Measurements from ENCODE around the gene CNGB1.
A peak's percentile ranks its signal among the peaks of the same experiment; 100 is the strongest.
"Not testable (repeated sequence)": the region's sequence is repeated elsewhere in the genome, so short reads cannot be mapped to it uniquely, and the experiment has no call there.

Gene CNGB1

DNA sequence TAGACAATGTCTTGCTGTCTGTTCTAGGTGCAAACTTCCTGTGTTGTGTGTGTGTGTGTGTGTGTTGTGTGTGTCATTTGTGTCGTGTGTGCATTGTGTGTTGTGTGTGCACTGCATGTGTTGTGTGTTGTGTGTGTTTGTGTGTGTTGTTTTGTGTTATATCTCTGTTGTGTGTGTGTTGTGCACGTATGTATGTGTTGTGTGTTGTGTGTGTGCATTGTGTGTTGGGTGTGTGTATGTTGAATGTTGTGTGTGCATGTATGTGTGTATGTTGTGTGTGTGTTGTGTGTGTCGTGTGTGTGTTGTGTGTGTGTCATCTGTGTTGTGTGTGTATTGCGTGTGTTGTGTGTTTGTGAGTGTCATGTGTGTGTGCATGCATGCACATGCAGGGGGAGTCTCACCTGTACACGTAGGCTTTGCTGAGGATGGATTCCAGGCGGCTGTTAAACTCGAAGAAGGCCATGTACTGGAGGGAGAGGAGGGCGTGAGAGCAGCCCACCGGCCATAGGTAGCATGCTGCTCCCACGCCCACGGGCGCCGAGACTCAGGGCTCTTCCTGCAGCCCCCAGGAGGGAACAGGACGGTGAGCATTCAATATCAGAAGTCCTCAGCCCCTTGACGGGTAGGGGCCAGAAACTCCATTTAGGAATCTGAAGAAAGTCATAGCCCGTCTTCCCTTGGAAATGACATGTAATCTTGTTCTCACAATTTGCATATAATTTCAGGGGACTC is 58.2 kb downstream of the CNGB1 start:
- DNase-seq (ENCODE audit: extremely low read depth in 1 of 2, low read depth in 1 of 2) = no peak

DNA sequence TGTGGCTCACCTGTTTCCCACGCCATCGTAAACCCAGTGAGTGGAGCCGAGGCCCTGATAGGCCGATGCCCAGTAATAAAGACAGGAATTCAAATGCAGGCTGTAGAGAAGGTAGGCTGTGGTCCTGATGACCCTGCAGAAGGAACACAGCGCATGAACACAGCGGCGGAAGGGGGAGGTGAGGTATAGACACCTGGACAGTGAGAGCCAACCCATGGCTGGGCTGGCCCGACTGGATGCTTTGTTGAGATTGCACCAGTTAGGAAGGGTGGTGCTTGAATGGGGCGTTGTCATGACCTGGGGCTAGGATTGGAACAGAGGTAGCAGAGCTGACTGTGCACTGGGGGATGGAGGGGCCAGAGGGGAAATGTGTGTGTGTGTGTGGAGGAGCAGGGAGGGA is 59.2 kb downstream of the CNGB1 start:
- DNase-seq (ENCODE audit: extremely low read depth in 1 of 2, low read depth in 1 of 2) = no peak

DNA sequence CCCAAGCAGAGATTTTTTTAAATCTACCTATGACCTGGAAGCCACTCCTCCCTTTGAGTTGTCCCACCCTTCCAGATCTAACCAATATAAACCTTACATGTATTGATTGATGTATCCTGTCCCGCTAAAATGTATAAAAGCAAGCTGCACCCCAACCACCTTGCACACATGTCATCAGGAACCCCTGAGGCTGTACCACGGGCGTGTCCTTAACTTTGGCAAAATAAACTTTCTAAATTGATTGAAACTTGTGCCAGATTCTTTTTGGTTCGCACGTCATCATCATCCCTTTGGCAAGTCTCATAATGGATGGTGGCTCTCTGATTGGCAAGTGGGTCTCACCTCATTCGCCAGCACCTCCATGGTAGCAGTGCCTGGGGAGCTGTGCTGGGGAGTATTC is 60.2 kb downstream of the CNGB1 start:
- DNase-seq (ENCODE audit: extremely low read depth in 1 of 2, low read depth in 1 of 2) = no peak

DNA sequence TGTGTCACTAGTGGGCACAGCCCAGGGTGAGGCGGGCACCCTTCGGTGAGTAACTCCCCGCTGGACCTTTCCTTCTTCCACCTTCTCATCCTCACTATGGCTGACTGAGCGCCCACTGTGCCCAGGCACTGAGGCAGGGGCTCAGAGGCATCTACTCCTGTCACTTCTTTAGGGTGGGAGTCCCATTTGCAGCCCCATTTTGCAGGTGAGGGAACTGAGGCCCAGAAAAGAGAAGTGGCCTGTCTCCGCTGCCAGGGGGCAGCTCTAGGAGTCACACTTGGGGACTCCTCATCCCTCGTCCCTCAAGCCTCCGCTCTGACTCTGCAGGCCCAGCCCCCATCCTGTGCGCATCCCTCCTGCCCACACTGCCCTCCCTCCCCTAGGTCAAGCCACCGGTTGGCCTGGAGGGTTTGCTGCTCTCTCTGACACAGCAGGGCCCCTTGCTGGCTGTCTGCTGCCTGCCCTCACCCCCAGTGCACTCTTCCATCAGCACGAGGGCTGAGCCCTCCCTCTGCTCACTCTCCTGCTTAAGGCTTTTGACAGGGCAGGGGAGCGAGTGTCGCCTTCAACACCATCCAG is 62.4 kb downstream of the CNGB1 start:
- DNase-seq (ENCODE audit: extremely low read depth in 1 of 2, low read depth in 1 of 2) = no peak

DNA sequence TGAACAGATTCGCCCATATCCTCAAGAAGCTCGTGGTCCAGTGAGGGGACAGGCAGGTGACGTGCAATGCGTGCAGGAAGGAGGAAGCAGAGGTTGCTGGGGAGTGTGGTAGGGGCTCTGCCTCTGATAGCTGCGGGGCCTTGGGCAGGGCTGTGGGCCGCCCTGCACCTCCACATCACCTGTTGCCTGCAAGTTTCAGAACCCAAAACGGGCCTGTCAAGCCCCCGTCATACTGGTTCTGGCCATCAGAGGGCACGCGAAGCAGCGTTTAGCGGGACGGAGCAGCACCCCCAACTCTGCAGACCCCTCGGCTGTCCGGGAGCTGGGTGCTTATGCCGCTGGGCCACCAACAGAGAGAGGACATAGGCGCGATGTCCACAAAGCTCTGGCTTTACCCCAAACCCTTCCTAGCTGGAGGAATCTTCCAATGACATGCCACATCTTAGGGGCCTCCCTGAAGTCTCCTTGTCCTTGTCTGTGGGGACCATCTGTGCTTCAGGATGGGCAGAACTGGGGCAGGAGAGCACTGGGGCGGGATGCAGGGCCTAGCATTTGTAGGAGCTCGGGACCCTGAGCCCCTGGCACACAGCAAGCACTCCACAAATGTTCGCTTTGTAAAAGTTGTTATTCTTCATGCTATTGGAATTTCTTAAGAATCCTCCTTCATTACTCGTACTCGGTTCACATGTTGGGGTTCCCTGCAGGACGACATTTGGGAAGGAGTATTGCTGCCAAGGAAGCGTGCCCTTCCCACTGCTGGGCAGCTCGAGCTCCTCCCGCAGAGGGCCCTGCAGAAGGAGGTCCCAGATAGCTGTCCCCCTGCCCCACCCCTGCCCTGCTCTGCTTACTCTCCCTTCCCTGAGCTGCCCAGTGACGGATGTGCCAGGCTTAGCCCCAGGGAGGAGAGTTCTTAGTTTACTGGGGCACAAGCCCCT is 64.3 kb downstream of the CNGB1 start:
- no peak for DNase-seq (ENCODE audit: extremely low read depth in 1 of 2, low read depth in 1 of 2)

DNA sequence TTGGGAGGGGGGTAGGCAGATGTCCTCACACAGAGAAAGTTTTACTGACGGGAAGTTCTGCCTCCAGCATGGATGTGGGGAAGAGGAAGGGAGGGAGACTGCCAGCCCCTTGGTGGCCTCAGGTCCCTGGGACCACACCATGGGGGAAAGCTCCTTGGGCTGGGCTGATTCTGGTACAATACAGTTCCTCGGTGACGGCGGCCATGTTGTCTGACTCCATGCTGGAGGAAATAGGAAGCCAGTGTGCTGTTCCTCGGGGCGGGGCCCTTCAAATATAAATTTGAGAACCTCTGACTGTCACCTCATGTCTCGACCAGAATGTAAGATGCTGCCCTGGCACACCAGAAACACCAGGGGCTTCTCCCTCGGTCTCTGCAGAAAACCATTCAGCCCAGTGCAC is 66.8 kb downstream of the CNGB1 start:
- DNase-seq (ENCODE audit: extremely low read depth in 1 of 2, low read depth in 1 of 2) = no peak

DNA sequence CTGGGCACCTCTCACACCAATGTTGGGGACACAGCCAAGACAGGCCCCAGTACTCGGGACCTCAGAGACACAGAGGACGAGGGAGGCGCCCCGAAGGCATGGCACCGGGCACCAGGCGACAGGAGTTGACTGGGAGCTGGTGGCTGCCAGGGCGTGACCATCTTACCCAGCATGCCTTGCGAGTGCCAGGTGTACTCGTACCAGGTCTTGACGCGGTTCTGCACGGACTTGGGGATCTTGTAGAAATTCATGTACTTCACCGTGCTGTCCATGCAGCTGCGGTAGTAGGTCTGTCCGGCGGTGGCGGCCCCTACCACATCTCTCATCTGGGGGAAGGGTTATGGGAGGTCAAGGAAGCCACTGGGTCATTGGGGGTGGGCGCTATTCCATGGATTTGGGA is 67.3 kb downstream of the CNGB1 start:
- no peak for DNase-seq (ENCODE audit: extremely low read depth in 1 of 2, low read depth in 1 of 2)

DNA sequence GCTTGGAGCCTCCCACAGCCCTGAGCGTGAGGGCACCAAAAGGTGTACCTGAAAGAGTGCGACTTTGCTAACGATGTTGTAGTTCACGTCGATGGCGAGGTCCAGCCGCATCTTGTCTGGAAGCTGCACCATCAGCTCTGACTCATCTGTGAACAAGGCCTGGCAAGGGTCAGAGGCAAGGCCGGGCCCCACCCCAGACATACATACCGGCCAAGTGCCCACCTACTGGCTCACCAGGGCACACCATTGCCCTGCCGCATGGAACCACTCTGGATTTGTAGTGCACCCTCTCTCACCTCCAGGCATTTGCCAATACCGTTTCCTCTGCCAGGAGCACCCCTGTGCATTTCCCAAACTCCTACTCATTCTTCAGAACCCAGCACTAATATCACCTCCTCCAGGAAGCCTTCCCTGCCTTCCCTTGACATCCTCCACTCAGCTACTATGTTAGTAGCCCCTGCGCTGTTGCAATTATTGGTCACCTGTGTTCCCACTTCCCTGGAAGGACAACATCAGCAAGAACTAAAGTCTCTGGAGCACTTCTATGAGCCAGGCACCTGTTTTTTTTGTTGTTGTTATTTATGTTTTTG is 69.4 kb downstream of the CNGB1 start:
- no peak for DNase-seq (ENCODE audit: extremely low read depth in 1 of 2, low read depth in 1 of 2)

DNA sequence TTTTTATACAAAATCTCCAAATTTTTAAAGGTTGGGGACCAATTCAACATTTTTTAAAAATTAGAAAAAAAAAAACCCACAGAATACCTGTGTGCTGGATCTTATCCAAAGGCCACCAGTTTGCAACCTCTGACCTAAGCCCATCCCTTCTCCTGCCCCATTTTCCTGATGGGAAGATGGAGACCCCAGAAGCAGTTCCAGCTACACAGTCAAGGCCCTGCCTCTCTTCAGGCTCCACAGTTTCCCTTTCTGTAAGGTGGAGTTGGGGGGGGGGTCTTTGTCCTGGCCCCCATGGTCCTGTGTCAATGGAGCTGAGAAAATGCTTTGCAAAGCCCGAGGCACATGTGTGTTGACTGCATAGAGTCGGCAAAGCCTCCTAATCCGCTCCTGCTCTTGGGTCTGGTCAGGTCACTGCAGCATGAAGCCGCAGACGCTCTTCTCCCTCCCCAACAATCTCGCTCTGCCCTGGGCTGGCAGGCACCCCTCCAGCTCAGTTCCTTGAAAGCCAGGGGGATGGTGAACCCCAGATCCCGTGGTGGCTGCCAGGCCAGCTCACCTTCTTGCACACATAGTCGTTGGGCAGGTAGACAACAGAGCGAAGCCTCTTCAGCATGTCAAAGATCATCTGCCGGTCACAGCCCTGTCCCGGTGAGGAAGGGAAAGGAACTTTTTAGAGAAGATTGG is 70.0 kb downstream of the CNGB1 start:
- DNase-seq (ENCODE audit: extremely low read depth in 1 of 2, low read depth in 1 of 2) = no peak

DNA sequence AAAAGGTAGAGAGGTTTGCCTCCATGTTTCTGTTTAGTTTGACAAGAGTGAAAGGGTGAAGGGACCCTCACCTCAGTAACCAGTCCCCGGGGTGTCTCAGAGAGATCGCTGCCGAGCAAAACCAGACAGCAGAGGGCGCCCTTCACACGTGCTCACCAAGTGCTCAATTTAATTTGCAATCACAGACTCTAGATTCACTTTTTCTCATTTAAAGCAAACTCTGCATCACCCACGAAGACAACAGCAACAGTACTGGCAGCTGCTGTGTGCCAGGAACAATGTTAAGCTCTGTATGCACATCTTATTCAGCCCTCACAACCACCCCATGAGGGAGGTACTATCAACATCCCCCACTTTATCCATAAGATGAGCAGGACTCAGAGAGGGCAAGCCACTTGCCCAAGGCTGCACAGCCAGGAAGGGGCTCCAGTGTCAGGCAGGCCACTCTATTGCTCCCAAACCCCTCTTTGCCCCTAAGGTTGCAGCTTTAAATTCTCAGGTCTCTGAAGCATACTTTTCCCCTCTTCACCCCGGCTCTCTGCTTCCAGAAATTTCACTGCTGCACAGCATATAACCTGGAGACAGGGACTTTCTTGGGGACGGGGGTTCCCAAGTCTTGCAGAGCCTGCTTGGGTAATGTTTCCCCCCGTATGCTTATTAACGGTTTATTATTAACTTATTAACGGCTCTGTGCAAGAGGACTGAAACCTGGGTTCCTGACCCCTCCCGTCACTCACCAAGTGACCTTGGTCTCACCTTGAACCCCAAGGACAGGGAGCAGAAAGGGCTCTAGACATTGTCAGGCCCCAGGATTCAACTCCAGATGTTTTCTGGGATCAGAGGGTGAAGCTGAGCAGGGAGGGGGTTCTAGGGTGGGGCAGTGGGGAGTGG is 70.9 kb downstream of the CNGB1 start:
- DNase-seq (ENCODE audit: extremely low read depth in 1 of 2, low read depth in 1 of 2) = peak; percentile 51 to 74

DNA sequence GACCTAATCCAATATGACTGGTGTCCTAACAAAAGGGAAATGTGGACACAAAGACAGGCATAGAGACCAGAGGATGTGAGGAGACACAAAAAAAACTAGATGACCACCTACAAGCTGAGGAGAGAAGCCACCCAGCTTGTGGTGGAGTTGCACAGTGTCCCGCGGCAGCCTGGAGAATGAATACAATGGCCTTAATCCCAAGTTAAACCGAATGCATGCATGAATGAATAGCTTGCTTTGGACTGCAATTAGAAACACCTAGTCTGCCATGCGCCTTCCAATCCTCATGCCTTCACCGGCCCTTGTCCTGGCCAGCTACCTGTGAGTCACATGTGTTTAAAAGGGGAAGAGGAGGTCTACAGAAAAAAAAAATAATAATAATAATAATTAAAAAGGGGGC is 72.0 kb downstream of the CNGB1 start:
- DNase-seq (ENCODE audit: extremely low read depth in 1 of 2, low read depth in 1 of 2) = no peak

DNA sequence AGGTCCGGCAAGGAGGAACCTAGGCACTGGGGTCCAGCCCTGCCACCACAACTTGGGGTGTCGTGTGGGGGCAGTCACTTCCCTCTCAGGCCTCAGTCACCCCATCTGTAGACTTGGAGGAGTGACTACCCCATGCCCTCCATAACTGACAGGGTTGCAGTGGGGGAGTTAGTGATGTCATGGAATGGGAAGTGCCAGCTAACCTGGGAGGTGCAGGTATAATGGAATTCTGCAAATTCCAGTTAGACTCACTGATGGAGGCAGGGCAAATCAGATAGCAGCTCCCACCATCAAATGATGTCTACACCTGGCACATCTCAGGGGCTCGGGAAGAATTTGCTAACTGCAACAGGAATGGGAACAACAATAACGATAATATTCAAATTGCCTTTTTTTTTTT is 72.9 kb downstream of the CNGB1 start:
- no peak for DNase-seq (ENCODE audit: extremely low read depth in 1 of 2, low read depth in 1 of 2)

DNA sequence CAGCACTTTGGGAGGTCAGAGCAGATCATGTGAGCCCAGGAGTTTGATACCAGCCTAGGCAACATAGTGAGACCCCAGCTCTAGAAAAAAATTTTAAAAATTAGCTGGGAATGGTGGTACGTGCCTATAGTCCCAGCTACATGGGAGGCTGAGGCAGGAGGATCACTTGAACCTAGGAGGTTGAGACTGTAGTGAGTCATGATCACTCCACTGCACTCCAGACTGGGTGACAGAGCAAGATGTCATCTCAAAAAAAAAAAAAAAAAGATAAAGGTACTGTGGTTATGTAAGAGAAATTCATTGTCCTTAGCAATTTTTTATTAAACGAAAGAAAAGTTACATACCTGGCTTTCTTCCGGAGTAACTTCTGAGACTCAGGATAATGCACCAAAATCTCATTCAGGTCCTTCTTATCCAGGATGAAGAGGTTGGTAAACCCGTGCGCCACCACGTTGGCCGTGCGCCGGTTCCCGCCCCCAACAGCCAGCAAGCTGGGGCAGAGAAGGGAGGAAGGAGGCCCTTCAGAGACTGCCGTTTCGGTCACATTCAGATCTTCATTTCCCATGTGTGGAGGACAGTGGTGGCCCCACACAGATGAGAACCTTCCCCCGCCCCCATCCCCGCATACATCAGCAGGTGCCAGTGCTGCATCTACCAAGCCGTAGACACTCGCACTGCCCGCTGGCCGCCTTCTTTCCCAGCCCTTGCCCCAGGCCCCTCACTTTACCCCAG is 73.7 kb downstream of the CNGB1 start:
- DNase-seq (ENCODE audit: extremely low read depth in 1 of 2, low read depth in 1 of 2) = no peak

DNA sequence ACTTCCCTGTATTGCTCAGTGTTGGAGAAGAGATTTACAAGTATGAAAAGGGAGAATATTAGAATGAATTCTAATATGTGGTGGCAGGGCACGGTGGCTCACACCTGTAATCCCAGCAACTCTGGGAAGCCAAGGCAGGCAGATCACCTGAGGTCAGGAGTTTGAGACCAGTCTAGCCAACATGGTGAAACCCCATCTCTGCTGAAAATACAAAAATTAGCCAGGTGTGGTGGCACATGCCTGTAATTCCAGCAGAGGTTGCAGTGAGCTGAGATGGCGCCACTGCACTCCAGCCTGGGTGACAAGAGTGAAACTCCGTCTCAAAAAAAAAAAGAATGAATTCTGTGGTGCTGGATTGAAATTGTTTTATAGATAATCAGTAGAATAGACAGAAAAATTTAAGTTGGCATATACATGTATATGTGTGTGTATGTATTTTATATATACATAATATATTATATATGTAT is 75.8 kb downstream of the CNGB1 start:
- DNase-seq (ENCODE audit: extremely low read depth in 1 of 2, low read depth in 1 of 2) = not testable (repeated sequence)

DNA sequence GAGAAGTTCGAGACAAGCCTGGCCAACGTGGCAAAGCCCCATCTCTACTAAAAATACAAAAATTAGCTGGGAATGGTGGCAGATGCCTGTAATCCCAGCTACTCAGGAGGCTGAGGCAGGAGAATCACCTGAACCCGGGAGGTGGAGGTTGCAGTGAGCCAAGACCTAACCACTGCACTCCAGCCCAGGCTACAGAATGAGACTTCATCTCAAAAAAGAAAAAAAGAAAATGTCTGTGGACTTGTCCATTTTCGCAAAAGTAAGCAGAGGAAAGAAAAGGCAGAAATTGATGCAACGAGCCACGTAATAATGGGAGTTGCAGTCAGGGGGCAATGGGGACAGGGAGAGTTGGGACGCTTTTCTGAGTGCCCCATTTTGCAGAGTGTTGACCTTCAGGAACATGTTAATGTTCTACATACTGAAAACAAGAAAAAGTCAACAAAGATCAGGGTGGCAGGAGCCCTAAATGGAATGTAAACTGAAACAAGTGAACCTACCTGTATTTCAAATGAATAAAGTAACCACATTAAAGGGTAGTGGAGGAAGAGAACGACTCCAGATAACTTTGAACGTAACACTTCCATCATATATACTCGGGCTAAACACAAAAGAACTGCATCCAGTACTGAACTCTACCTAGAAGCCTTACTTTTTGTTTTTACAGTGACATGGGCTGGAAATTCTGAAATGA is 76.4 kb downstream of the CNGB1 start:
- DNase-seq (ENCODE audit: extremely low read depth in 1 of 2, low read depth in 1 of 2) = no peak

DNA sequence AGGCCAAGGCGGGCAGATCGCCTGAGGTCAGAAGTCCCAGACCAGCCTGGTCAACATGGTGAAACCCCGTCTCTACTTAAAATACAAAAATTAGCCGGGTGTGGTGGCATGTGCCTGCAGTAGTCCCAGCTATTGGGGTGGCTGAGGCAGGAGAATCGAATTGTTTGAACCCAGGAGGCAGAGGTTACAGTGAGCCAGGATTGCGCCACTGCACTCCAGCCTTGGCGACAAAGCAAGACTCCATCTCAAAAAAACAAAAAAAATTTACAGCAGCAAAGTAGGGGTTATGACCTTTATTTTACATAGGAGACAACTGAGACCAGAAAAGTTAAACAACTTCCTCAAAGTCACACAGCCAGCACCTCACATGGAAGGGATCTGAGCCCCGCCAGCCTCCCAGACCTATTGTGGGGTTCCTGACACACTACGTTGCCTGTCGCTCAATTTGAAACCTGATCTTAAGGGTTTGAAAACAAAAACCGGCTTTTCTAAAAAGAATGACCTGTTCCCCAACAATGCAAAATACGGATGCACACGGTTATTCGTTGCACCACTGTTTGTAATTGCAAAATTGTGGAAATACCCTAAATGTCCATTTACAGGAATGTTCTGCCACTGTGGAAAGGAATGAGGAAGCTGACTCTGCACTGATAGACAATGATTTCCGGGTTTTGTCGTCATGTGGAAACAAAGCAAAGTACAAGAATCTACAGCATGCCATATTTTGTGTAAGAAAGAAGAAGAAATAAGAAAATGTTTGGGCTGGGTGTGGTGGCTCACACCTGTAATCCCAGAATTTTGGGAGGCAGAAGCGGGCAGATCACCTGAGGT is 77.2 kb downstream of the CNGB1 start:
- no peak for DNase-seq (ENCODE audit: extremely low read depth in 1 of 2, low read depth in 1 of 2)

DNA sequence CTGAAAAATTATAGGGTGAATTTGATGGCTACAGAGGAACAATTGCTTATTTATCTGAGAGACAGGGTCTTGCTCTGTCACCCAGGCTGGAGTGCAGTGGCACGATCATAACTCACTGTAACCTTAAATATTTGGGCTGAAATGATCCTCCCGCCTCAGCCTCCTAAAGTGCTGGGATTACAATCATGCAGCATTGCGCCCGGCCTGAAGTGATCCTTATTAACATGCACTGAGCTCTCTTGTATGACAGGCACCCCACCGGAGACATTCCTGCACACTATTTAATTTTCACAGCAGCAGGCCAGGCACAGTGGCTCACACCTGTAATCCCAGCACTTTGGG is 77.7 kb downstream of the CNGB1 start:
- DNase-seq (ENCODE audit: extremely low read depth in 1 of 2, low read depth in 1 of 2) = no peak

All from activated CD8-positive, alpha-beta memory T cell treated with anti-CD3 and anti-CD28 coated beads for 1 hour (primary cell).